ENCODE data around the gene JMJD8. TPM values are rescaled to one million over a fixed set of nuclear protein-coding genes. Genes with fewer than 3 reads are reported as not detected.

JMJD8 gene
- total RNA-seq, 1 experiment from 2014 or later = 81.3 TPM

DNA sequence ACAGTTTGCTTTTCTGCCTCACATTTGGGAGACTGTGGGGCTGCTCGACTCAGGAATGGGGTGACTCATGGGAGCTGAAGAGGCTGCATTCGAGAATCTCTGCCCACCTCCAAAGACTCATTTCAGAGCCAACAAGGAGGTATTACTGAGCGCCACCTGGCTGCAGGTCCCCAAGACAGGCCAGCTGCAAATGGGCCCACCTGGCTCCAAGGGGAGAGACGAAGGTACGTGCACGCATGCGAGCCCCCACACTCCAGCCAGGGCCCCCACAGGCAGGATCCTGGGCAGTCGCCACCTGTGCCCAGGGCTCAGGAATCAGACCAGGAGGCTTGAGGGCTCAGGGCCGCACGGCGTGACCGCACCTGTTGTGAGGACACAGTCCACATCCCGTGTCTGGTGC lies 48.8 kb upstream of the JMJD8 start:
- H3K4me1 ChIP-seq (ENCODE audit: insufficient read depth, low read length) = peaks cover 5% of the 10 kb centered on the region; the same call in 1 of the 2 replicates
- ChIA-PET POLR2A (ENCODE audit: unreplicated experiment) (no interaction called here), CTCF (no interaction called here)
- no peak overlapping the region for H3K9ac ChIP-seq (ENCODE audit: low read length)
- H3K9me2 ChIP-seq (replicated peaks; ENCODE audit: low read length) = no peaks in the 10 kb centered on the region
- H3K4me3 ChIP-seq (ENCODE audit: low read length) = no peak overlapping the region
- ATAC-seq (no peak), DNase-seq (peak; percentile 50)
- no peak overlapping the region for H3K27ac ChIP-seq (ENCODE audit: low read length)
- H3K9me3 ChIP-seq (ENCODE audit: low read length) = no peaks in the 10 kb centered on the region
- TF ChIP-seq, protein P1, sequence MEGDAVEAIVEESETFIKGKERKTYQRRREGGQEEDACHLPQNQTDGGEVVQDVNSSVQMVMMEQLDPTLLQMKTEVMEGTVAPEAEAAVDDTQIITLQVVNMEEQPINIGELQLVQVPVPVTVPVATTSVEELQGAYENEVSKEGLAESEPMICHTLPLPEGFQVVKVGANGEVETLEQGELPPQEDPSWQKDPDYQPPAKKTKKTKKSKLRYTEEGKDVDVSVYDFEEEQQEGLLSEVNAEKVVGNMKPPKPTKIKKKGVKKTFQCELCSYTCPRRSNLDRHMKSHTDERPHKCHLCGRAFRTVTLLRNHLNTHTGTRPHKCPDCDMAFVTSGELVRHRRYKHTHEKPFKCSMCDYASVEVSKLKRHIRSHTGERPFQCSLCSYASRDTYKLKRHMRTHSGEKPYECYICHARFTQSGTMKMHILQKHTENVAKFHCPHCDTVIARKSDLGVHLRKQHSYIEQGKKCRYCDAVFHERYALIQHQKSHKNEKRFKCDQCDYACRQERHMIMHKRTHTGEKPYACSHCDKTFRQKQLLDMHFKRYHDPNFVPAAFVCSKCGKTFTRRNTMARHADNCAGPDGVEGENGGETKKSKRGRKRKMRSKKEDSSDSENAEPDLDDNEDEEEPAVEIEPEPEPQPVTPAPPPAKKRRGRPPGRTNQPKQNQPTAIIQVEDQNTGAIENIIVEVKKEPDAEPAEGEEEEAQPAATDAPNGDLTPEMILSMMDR (conservative IDR thresholded peaks at IDR 0.05; ENCODE audit: low read depth, low read length) = peak; percentile 41; the same call in 1 of the 2 replicates
- no peak for TF ChIP-seq EZH2phosphoT487 (IDR thresholded peaks at IDR 0.05; ENCODE audit: borderline replicate concordance, low read length)
- no peaks in the 10 kb centered on the region for H3F3A ChIP-seq (ENCODE audit: low read length, unreplicated experiment)
- intact Hi-C loops (cut with micrococcal nuclease) = no loop called here
- H3K36me3 ChIP-seq (ENCODE audit: low read depth, low read length) = no peaks in the 10 kb centered on the region; the same call in 1 of the 2 replicates
- H4K20me1 ChIP-seq (ENCODE audit: low read length) = no peaks in the 10 kb centered on the region
- 0 out of 2 replicates have a peak, but pooled peaks cover 9% of the 10 kb centered on the region for H3K79me2 ChIP-seq (ENCODE audit: low read length)
- H3K4me2 ChIP-seq (ENCODE audit: low read length) = no peak overlapping the region
- H2AFZ ChIP-seq (ENCODE audit: low read length) = no peak overlapping the region
- H3K27me3 ChIP-seq (ENCODE audit: low read length) = no peaks in the 10 kb centered on the region
- no TSS peak for BruUV-seq (replicated peaks)

DNA sequence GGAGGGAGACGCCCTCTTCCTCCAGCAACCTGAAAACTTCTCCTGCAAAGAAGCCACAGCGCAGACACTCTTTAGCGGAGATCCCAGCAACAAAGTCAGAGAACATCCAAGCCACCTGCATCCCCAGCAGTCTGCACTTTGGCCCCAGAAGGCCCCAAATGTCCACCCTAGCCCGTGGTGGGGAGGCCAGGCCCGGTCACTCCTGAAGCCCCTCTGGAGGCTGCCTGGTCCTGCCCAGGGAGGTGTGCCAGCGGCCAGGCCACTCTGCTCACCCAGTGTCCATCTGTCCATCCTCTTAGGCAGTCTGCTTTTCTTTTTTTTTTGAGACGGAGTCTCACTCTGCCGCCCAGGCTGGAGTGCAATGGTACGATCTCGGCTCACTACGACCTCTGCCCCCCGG lies 48.2 kb upstream of the JMJD8 start:
- intact Hi-C loops (cut with micrococcal nuclease) = no loop called here
- DNase-seq (no peak), ATAC-seq (no peak)
- Histone ChIP-seq H3K4me1 (ENCODE audit: insufficient read depth, low read length) (peaks cover 7% of the 10 kb centered on the region; the same call in 1 of the 2 replicates), H3K9me2 (replicated peaks; ENCODE audit: low read length) (no peaks in the 10 kb centered on the region), H3K4me2 (ENCODE audit: low read length) (no peak overlapping the region), H4K20me1 (ENCODE audit: low read length) (no peaks in the 10 kb centered on the region), H3K4me3 (ENCODE audit: low read length) (no peak overlapping the region), H3K27ac (ENCODE audit: low read length) (no peak overlapping the region), H3K27me3 (ENCODE audit: low read length) (no peaks in the 10 kb centered on the region), H3K9ac (ENCODE audit: low read length) (no peak overlapping the region), H3K36me3 (ENCODE audit: low read depth, low read length) (no peaks in the 10 kb centered on the region; the same call in 1 of the 2 replicates), H3F3A (ENCODE audit: low read length, unreplicated experiment) (no peaks in the 10 kb centered on the region), H2AFZ (ENCODE audit: low read length) (no peak overlapping the region), H3K79me2 (ENCODE audit: low read length) (0 out of 2 replicates have a peak, but pooled peaks cover 9% of the 10 kb centered on the region), H3K9me3 (ENCODE audit: low read length) (no peaks in the 10 kb centered on the region)
- BruUV-seq (replicated peaks) = no TSS peak
- POLR2A ChIA-PET (ENCODE audit: unreplicated experiment) = no interaction called here
- CTCF ChIA-PET = no interaction called here
- TF ChIP-seq EZH2 (IDR thresholded peaks at IDR 0.05; ENCODE audit: low read length, unreplicated experiment) = no peak
- TF ChIP-seq, protein P1 (conservative IDR thresholded peaks at IDR 0.05; ENCODE audit: low read depth, low read length) = no peak
- no peak for TF ChIP-seq EZH2phosphoT487 (IDR thresholded peaks at IDR 0.05; ENCODE audit: borderline replicate concordance, low read length)

DNA sequence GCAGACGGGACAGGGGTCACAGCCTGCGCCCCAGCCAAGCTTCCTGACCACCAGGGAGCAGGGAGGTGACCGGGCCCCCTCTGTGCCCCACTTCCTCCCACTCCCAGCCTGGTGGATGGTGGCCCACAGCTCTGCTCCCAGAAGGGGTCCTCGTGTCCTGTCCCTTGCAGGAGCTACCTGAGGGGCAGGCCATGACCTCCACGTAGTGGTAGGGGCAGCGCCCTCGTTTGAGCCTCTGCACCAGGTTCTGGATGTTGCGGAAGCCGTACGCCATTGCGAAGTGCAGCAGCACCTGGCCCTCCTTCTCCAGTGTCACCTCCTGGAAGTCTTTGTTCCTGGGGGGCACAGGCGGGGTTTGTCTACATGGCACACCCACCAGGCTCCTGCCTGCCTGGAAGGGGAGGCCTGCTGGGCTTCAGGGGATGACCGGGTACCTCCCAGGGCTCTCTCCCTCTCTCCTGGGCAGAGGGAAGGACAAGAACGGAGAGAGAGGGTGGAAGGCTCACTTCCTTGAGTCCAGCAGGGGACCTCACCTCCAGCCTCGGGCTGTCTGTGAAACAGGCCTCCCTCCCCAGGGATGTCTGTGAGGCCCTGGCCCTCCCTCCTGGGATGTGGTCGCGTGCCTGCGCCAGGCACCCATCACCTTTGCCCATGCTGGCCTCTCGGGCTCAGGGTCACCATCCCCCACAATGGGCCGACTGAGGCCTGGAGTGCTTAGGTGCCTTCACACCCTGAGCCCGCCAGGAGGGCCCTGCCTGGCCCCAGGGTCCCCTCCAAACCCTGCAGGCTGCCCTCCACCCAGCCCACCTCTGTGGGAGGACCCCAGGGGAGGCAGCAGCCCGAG lies 46.8 kb upstream of the JMJD8 start:
- Histone ChIP-seq H2AFZ (ENCODE audit: low read length) (no peak overlapping the region), H3K27ac (ENCODE audit: low read length) (no peak overlapping the region), H3K4me1 (ENCODE audit: insufficient read depth, low read length) (peaks cover 8% of the 10 kb centered on the region; the same call in 1 of the 2 replicates), H3K27me3 (ENCODE audit: low read length) (no peaks in the 10 kb centered on the region), H3K36me3 (ENCODE audit: low read depth, low read length) (no peaks in the 10 kb centered on the region; the same call in 1 of the 2 replicates), H3F3A (ENCODE audit: low read length, unreplicated experiment) (peaks cover 3% of the 10 kb centered on the region), H3K9ac (ENCODE audit: low read length) (no peak overlapping the region), H4K20me1 (ENCODE audit: low read length) (no peaks in the 10 kb centered on the region), H3K9me2 (replicated peaks; ENCODE audit: low read length) (no peaks in the 10 kb centered on the region), H3K9me3 (ENCODE audit: low read length) (no peaks in the 10 kb centered on the region), H3K79me2 (ENCODE audit: low read length) (0 out of 2 replicates have a peak, but pooled peaks cover 9% of the 10 kb centered on the region), H3K4me3 (ENCODE audit: low read length) (no peak overlapping the region), H3K4me2 (ENCODE audit: low read length) (no peak overlapping the region)
- TF ChIP-seq EZH2 (IDR thresholded peaks at IDR 0.05; ENCODE audit: low read length, unreplicated experiment) (no peak), EZH2phosphoT487 (IDR thresholded peaks at IDR 0.05; ENCODE audit: borderline replicate concordance, low read length) (no peak)
- TF ChIP-seq, protein P1 (conservative IDR thresholded peaks at IDR 0.05; ENCODE audit: low read depth, low read length) = no peak
- intact Hi-C loops (cut with micrococcal nuclease) = no loop called here
- no peak for ATAC-seq
- DNase-seq = no peak
- CTCF ChIA-PET = no interaction called here
- POLR2A ChIA-PET (ENCODE audit: unreplicated experiment) = no interaction called here
- BruUV-seq (replicated peaks) = no TSS peak

Data from PC-3 (cell line).